SK-N-SH (cell line): ENCODE results near the gene KIRREL2. TPM values are rescaled to one million over a fixed set of nuclear protein-coding genes. Genes with fewer than 3 reads are reported as not detected.

Experiments used
- CTCF ChIA-PET: fragments of 300-600, 350-600 bp; formaldehyde crosslinking; extraction: SDS; loops from one replicate; lab custom pipeline; 2021; lab: Yijun Ruan, JAX
- POLR2A ChIA-PET: fragments of 350-600 bp; sonication (Branson Sonifier 250); formaldehyde crosslinking; extraction: SDS; loops from one replicate; lab custom pipeline; 2020; ENCODE audit warnings: antibody characterized with exemption, inconsistent platforms; lab: Yijun Ruan, JAX
- DNase-seq: peaks from one replicate; pipeline ENCODE4 v3.0.0; 2012
- H2AFZ ChIP-seq: fragments of 200-600 bp; sonication (generic); 2 replicates; pipeline ENCODE4 v1.8.1; 2016; ENCODE audit warnings: antibody characterized with exemption, mild to moderate bottlenecking, low read depth
- H3F3A ChIP-seq: fragments of 200-600 bp; sonication (generic); replicated peaks from 2 replicates; pipeline ENCODE3; 2016; ENCODE audit warnings: antibody characterized with exemption, mild to moderate bottlenecking; ENCODE audit not compliant: insufficient read depth
- H3K27ac ChIP-seq, 2 experiments: fragments of 200-500 bp in 1 of 2; fragments of 200-600 bp in 1 of 2; sonication (Bioruptor generic) in 1 of 2; sonication (generic), shearing (Covaris generic) in 1 of 2; 2 replicates each; pipeline versions ENCODE4 v1.5.1 to v1.6.1; 2014 to 2016; ENCODE audit warnings: low read depth in 2 of 2, inconsistent platforms in 1 of 2, low read length in 1 of 2, mild to moderate bottlenecking in 1 of 2, mixed read lengths in 1 of 2
- H3K27me3 ChIP-seq: fragments of 200-600 bp; sonication (generic), shearing (Covaris generic); 2 replicates; pipeline ENCODE4 v1.6.1; 2016; ENCODE audit warnings: mixed run types; ENCODE audit not compliant: insufficient read depth
- H3K36me3 ChIP-seq, 2 experiments: fragments of 200-500 bp in 1 of 2; fragments of 200-600 bp in 1 of 2; sonication (Bioruptor generic) in 1 of 2; sonication (generic) in 1 of 2; replicated peaks in 1 of 2; 2 replicates each; pipeline versions ENCODE3 to v1.5.1; 2014 to 2016; ENCODE audit warnings: low read length in 1 of 2, mild to moderate bottlenecking in 1 of 2; ENCODE audit not compliant: insufficient read depth in 2 of 2, control insufficient read depth in 1 of 2
- H3K4me1 ChIP-seq, 2 experiments: fragments of 200-500 bp in 1 of 2; fragments of 200-600 bp in 1 of 2; sonication (Bioruptor generic) in 1 of 2; sonication (generic), shearing (Covaris generic) in 1 of 2; 2 replicates each; pipeline versions ENCODE4 v1.5.1 to v1.6.1; 2014 to 2016; ENCODE audit warnings: low read depth in 1 of 2, low read length in 1 of 2, mixed run types in 1 of 2; ENCODE audit not compliant: insufficient read depth in 2 of 2, control insufficient read depth in 1 of 2
- H3K4me2 ChIP-seq: fragments of 200-600 bp; sonication (generic), shearing (Covaris generic); 2 replicates; pipeline ENCODE4 v1.6.1; 2017; ENCODE audit warnings: mixed run types
- H3K4me3 ChIP-seq, 2 experiments: fragments of 200-500 bp in 1 of 2; fragments of 200-600 bp in 1 of 2; sonication (Bioruptor generic) in 1 of 2; sonication (generic), shearing (Covaris generic) in 1 of 2; 2 replicates each; pipeline versions ENCODE4 v1.5.1 to v1.8.1; 2014 to 2016; ENCODE audit warnings: low read depth in 2 of 2, inconsistent platforms in 1 of 2, low read length in 1 of 2, mild to moderate bottlenecking in 1 of 2, mixed read lengths in 1 of 2, moderate library complexity in 1 of 2
- H3K79me2 ChIP-seq: fragments of 200-600 bp; sonication (generic); 2 replicates; pipeline ENCODE4 v1.8.1; 2017; ENCODE audit warnings: mild to moderate bottlenecking; ENCODE audit not compliant: insufficient read depth
- H3K9ac ChIP-seq: fragments of 200-600 bp; sonication (generic); 2 replicates; pipeline ENCODE4 v1.6.1; 2017; ENCODE audit warnings: mixed run types
- H3K9me2 ChIP-seq: fragments of 200-600 bp; sonication (generic); 2 replicates; pipeline ENCODE4 v1.6.1; 2017; ENCODE audit warnings: mixed run types
- H3K9me3 ChIP-seq: fragments of 200-600 bp; sonication (generic); 2 replicates; pipeline ENCODE4 v1.6.1; 2017; ENCODE audit warnings: mixed run types, mild to moderate bottlenecking, moderate library complexity
- H4K20me1 ChIP-seq: fragments of 200-600 bp; sonication (generic); 2 replicates; pipeline ENCODE4 v1.6.1; 2017; ENCODE audit warnings: mild to moderate bottlenecking, mixed run types; ENCODE audit not compliant: insufficient read depth
- CHD2 ChIP-seq: fragments of 150-350 bp; IDR thresholded peaks from 2 replicates; pipeline ENCODE4 v1.6.1; 2018; ENCODE audit warnings: low read length; ENCODE audit not compliant: partially characterized antibody
- ELF1 ChIP-seq: IDR thresholded peaks from 2 replicates; pipeline ENCODE4 v1.4.0; 2012
- EZH2phosphoT487 ChIP-seq: fragments of 200-600 bp; sonication (generic); IDR thresholded peaks from 2 replicates; pipeline ENCODE4 v1.6.1; 2017; ENCODE audit warnings: low read depth, mixed run types, mild to moderate bottlenecking, antibody characterized with exemption, moderate library complexity, borderline replicate concordance
- FOSL2 ChIP-seq: IDR thresholded peaks from 2 replicates; pipeline ENCODE4 v1.4.0; 2012; ENCODE audit warnings: low read depth, mild to moderate bottlenecking, moderate library complexity, borderline replicate concordance
- FOXM1 ChIP-seq: IDR thresholded peaks from 2 replicates; pipeline ENCODE4 v1.4.0; 2012; ENCODE audit warnings: low read depth, mild to moderate bottlenecking
- GABPA ChIP-seq: IDR thresholded peaks from 2 replicates; pipeline ENCODE4 v1.4.0; 2012; ENCODE audit warnings: low read depth, mild to moderate bottlenecking
- JUND ChIP-seq: IDR thresholded peaks from 2 replicates; pipeline ENCODE4 v1.4.0; 2012
- MXI1 ChIP-seq: IDR thresholded peaks from 2 replicates; pipeline ENCODE4 v1.6.1; 2012; ENCODE audit warnings: mild to moderate bottlenecking, low read depth, low read length, improper control_type of control experiment
- NRF1 ChIP-seq: IDR thresholded peaks from 2 replicates; pipeline ENCODE4 v1.6.1; 2012; ENCODE audit warnings: low read depth, mild to moderate bottlenecking, low read length
- RAD21 ChIP-seq: IDR thresholded peaks from 2 replicates; pipeline ENCODE4 v1.6.1; 2012; ENCODE audit warnings: mild to moderate bottlenecking, low read length
- RCOR1 ChIP-seq: fragments of 150-350 bp; IDR thresholded peaks from 2 replicates; pipeline ENCODE4 v1.6.1; 2017; ENCODE audit warnings: antibody characterized with exemption, low read length
- REST ChIP-seq: IDR thresholded peaks from 2 replicates; pipeline ENCODE4 v1.6.1; 2012; ENCODE audit warnings: mild to moderate bottlenecking, low read depth, low read length, moderate library complexity
- RFX5 ChIP-seq: IDR thresholded peaks from 2 replicates; pipeline ENCODE4 v1.6.1; 2012; ENCODE audit warnings: mild to moderate bottlenecking, improper control_type of control experiment, low read length
- SIN3A ChIP-seq: IDR thresholded peaks from 2 replicates; pipeline ENCODE4 v1.6.1; 2012; ENCODE audit warnings: low read depth, mild to moderate bottlenecking, low read length, moderate library complexity, borderline replicate concordance
- SMC3 ChIP-seq: IDR thresholded peaks from 2 replicates; pipeline ENCODE4 v1.6.1; 2012; ENCODE audit warnings: low read depth, low read length, improper control_type of control experiment
- TAF1 ChIP-seq: IDR thresholded peaks from 2 replicates; pipeline ENCODE4 v1.6.1; 2012; ENCODE audit warnings: low read depth, mild to moderate bottlenecking, low read length, moderate library complexity, borderline replicate concordance
- TCF12 ChIP-seq: IDR thresholded peaks from 2 replicates; pipeline ENCODE4 v1.4.0; 2012
- TEAD4 ChIP-seq: IDR thresholded peaks from 2 replicates; pipeline ENCODE4 v1.4.0; 2012; ENCODE audit warnings: mild to moderate bottlenecking, borderline replicate concordance; ENCODE audit not compliant: insufficient read depth
- YY1 ChIP-seq: IDR thresholded peaks from 2 replicates; pipeline ENCODE4 v1.4.0; 2012; ENCODE audit warnings: low read depth, mild to moderate bottlenecking
- WGBS: methylation state at CpG from one replicate; pipeline ENCODE4 v1.1.6; 2017; ENCODE audit warnings: low lambda C conversion rate; 5-methylcytosine and 5-hydroxymethylcytosine counted together
- polyA plus RNA-seq, 3 experiments: library from polyadenylated mRNA; depleted of rRNA; stranded (reverse); fragments of >200 nt; gene quantifications; 2 replicates each; pipeline ENCODE4 v1.2.3, GENCODE V29; 2012
- TF ChIP-seq, protein P1 (sequence below): fragments of 150-350 bp; IDR thresholded peaks from 2 replicates; pipeline ENCODE4 v1.6.1; 2016; ENCODE audit warnings: mild to moderate bottlenecking, low read depth, low read length
- TF ChIP-seq, protein P2 (sequence below): IDR thresholded peaks from 2 replicates; pipeline ENCODE4 v1.4.0; 2012; ENCODE audit warnings: low read depth, borderline replicate concordance
- TF ChIP-seq, protein P3 (sequence below): IDR thresholded peaks from 2 replicates; pipeline ENCODE4 v1.4.0; 2012; ENCODE audit warnings: low read depth

KIRREL2 gene
- polyA plus RNA-seq, 1 of the 3 experiments (the other 2 are of a cell fraction): 0.21 TPM

- Histone ChIP-seq H3K27me3 (no peaks in the 10 kb centered on the region), H3K4me2 (no peak overlapping the region), H3K9me2 (no peaks in the 10 kb centered on the region), H3K9me3 (no peaks in the 10 kb centered on the region), H3F3A (no peaks in the 10 kb centered on the region), H3K27ac (no peak overlapping the region), H3K9ac (no peak overlapping the region), H3K79me2 (no peaks in the 10 kb centered on the region), H4K20me1 (no peaks in the 10 kb centered on the region), H3K4me3 (no peak overlapping the region), H3K36me3 (peaks cover 0 to 3% of the 10 kb centered on the region in 2 experiments), H3K4me1 (peaks cover 7 to 11% of the 10 kb centered on the region in 2 experiments; a peak in 2 of 4 replicates), H2AFZ (no peak overlapping the region)
- WGBS: 74% methylated on average over 5 of the region's 5 CpGs
- DNase-seq: no peak
- ChIA-PET CTCF (interaction anchor here (1.0 kb wide), 1 partner anchor 9 kb away, joined by 4 read pairs; no protein-coding TSS in a partner anchor), POLR2A (no interaction called here)
- TF ChIP-seq JUND (no peak), REST (no peak), SIN3A (no peak), RFX5 (no peak)
Measured at GRCh38 chr19:35872180-35872579, 15.5 kb downstream of the KIRREL2 start.

GRCh38 chr19:35874392-35874930 is 17.8 kb downstream of the KIRREL2 start:
- WGBS: 91% methylated on average over 28 of the region's 32 CpGs

More at GRCh38 chr19:35874392-35874930, 17.8 kb downstream of the KIRREL2 start:
- ChIA-PET POLR2A (no interaction called here), CTCF (no interaction called here)
- Histone ChIP-seq H2AFZ (no peak overlapping the region), H3K79me2 (no peaks in the 10 kb centered on the region), H3K9me2 (no peaks in the 10 kb centered on the region), H3K9me3 (no peaks in the 10 kb centered on the region), H4K20me1 (no peaks in the 10 kb centered on the region), H3K27ac (no peak overlapping the region), H3K4me2 (no peak overlapping the region), H3K4me3 (no peak overlapping the region), H3K9ac (no peak overlapping the region), H3K27me3 (no peaks in the 10 kb centered on the region), H3K36me3 (peaks cover 0 to 3% of the 10 kb centered on the region in 2 experiments), H3K4me1 (peaks cover under 1% of the 10 kb centered on the region in 2 experiments; a peak in 1 of 4 replicates), H3F3A (no peaks in the 10 kb centered on the region)
- TF ChIP-seq YY1 (no peak), TAF1 (no peak), GABPA (no peak), EZH2phosphoT487 (no peak), TEAD4 (no peak), MXI1 (no peak), CHD2 (no peak), ELF1 (no peak), SIN3A (no peak), RAD21 (no peak), NRF1 (no peak), FOXM1 (no peak), FOSL2 (no peak), RCOR1 (no peak), SMC3 (no peak), TCF12 (no peak)
- TF ChIP-seq, protein P1, sequence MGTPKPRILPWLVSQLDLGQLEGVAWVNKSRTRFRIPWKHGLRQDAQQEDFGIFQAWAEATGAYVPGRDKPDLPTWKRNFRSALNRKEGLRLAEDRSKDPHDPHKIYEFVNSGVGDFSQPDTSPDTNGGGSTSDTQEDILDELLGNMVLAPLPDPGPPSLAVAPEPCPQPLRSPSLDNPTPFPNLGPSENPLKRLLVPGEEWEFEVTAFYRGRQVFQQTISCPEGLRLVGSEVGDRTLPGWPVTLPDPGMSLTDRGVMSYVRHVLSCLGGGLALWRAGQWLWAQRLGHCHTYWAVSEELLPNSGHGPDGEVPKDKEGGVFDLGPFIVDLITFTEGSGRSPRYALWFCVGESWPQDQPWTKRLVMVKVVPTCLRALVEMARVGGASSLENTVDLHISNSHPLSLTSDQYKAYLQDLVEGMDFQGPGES: no peak
- TF ChIP-seq, protein P2, sequence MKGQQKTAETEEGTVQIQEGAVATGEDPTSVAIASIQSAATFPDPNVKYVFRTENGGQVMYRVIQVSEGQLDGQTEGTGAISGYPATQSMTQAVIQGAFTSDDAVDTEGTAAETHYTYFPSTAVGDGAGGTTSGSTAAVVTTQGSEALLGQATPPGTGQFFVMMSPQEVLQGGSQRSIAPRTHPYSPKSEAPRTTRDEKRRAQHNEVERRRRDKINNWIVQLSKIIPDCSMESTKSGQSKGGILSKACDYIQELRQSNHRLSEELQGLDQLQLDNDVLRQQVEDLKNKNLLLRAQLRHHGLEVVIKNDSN: no peak
- TF ChIP-seq, protein P3, sequence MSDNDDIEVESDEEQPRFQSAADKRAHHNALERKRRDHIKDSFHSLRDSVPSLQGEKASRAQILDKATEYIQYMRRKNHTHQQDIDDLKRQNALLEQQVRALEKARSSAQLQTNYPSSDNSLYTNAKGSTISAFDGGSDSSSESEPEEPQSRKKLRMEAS: no peak
- DNase-seq: no peak
